ENCODE results near the gene IFT80. TPM values are rescaled to one million over a fixed set of nuclear protein-coding genes. Genes with fewer than 3 reads are reported as not detected.

The IFT80 gene
- total and polyA plus RNA-seq, 9 of the 15 experiments (the other 6 are each of a cell fraction or from before 2014, with no cell fraction given) = 6.7 to 21.1 (median 16.4) TPM

DNA sequence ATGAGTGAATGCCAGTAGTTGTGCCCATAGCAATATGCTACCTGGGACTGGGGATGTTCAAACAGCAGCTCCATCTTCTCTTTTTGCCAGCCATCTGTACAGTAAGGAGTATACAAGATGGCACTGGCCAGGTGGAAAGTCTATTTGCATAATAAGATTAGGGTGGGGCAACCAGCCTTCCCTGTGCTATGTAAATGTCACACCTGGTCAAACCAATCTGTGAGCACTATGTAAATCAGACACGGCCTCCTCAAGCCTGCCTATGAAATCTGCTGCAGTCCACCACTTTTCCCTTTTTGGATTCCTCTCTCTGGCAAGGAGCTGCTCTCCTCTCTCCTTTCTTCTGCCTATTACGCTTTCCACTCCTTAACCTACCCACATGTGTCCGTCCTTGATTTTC is 120.8 kb downstream of the IFT80 start:
- no TSS peak for BruUV-seq (replicated peaks)
- POLR2A ChIA-PET = interaction anchor here (0.5 to 0.6 kb wide), 2 partner anchors 11 to 131 kb away, joined by 3 read pairs; no protein-coding TSS in a partner anchor
- Histone ChIP-seq H3K36me3 (ENCODE audit: control insufficient read depth, insufficient read depth, low read length) (no peaks in the 10 kb centered on the region), H3K9ac (ENCODE audit: insufficient read depth in 1 of 2, low read depth in 2 of 2, low read length in 2 of 2) (no peak overlapping the region), H2AFZ (ENCODE audit: low read depth, low read length) (no peak overlapping the region), H3K27me3 (ENCODE audit: control insufficient read depth in 2 of 2, insufficient read depth in 2 of 2, low read length in 2 of 2) (no peaks in the 10 kb centered on the region), H3K27ac (ENCODE audit: extremely low read depth, low read depth, low read length) (no peak overlapping the region), H3K4me1 (replicated peaks in 1 of 2; ENCODE audit: control insufficient read depth in 2 of 2, insufficient read depth in 2 of 2, low read length in 2 of 2) (no peaks in the 10 kb centered on the region), H3K4me3 (no peak overlapping the region), H3K79me2 (ENCODE audit: control insufficient read depth, insufficient read depth, low read length) (no peaks in the 10 kb centered on the region), H3K4me2 (ENCODE audit: insufficient read depth, low read length) (no peak overlapping the region), H4K20me1 (replicated peaks; ENCODE audit: control insufficient read depth, insufficient read depth, low read length) (no peaks in the 10 kb centered on the region), H3K9me3 (replicated peaks; ENCODE audit: control insufficient read depth, insufficient read depth, low read depth, low read length) (no peaks in the 10 kb centered on the region), H3K9me1 (ENCODE audit: control insufficient read depth, insufficient read depth, low read length) (no peaks in the 10 kb centered on the region)
- CTCF ChIA-PET (ENCODE audit: low intra/inter-chr PET ratio) = no interaction called here
- DNase-seq (ENCODE audit: extremely low read depth in 1 of 4, low spot score in 3 of 4) (peak in 1 of 4 experiments; percentile 23), ATAC-seq (peak; percentile 56), FAIRE-seq (no peak)
- intact Hi-C loops (cut with micrococcal nuclease) = no loop called here
- in situ Hi-C loops (cut with MboI) = no loop called here
- TF ChIP-seq ZNF561 (CRISPR knock-in tag; conservative IDR thresholded peaks at IDR 0.05) = no peak
- no peak for TF ChIP-seq HDAC1 (IDR thresholded peaks at IDR 0.05)
- TF ChIP-seq, protein P1, sequence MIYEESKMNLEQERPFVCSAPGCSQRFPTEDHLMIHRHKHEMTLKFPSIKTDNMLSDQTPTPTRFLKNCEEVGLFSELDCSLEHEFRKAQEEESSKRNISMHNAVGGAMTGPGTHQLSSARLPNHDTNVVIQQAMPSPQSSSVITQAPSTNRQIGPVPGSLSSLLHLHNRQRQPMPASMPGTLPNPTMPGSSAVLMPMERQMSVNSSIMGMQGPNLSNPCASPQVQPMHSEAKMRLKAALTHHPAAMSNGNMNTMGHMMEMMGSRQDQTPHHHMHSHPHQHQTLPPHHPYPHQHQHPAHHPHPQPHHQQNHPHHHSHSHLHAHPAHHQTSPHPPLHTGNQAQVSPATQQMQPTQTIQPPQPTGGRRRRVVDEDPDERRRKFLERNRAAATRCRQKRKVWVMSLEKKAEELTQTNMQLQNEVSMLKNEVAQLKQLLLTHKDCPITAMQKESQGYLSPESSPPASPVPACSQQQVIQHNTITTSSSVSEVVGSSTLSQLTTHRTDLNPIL (CRISPR knock-in tag; IDR thresholded peaks at IDR 0.05) = no peak
- TF ChIP-seq CTBP1 (IDR thresholded peaks at IDR 0.05; ENCODE audit: borderline replicate concordance) = no peak
- no peak for TF ChIP-seq HDAC3 (IDR thresholded peaks at IDR 0.05; ENCODE audit: borderline replicate concordance, partially characterized antibody)
- TF ChIP-seq, protein P2, sequence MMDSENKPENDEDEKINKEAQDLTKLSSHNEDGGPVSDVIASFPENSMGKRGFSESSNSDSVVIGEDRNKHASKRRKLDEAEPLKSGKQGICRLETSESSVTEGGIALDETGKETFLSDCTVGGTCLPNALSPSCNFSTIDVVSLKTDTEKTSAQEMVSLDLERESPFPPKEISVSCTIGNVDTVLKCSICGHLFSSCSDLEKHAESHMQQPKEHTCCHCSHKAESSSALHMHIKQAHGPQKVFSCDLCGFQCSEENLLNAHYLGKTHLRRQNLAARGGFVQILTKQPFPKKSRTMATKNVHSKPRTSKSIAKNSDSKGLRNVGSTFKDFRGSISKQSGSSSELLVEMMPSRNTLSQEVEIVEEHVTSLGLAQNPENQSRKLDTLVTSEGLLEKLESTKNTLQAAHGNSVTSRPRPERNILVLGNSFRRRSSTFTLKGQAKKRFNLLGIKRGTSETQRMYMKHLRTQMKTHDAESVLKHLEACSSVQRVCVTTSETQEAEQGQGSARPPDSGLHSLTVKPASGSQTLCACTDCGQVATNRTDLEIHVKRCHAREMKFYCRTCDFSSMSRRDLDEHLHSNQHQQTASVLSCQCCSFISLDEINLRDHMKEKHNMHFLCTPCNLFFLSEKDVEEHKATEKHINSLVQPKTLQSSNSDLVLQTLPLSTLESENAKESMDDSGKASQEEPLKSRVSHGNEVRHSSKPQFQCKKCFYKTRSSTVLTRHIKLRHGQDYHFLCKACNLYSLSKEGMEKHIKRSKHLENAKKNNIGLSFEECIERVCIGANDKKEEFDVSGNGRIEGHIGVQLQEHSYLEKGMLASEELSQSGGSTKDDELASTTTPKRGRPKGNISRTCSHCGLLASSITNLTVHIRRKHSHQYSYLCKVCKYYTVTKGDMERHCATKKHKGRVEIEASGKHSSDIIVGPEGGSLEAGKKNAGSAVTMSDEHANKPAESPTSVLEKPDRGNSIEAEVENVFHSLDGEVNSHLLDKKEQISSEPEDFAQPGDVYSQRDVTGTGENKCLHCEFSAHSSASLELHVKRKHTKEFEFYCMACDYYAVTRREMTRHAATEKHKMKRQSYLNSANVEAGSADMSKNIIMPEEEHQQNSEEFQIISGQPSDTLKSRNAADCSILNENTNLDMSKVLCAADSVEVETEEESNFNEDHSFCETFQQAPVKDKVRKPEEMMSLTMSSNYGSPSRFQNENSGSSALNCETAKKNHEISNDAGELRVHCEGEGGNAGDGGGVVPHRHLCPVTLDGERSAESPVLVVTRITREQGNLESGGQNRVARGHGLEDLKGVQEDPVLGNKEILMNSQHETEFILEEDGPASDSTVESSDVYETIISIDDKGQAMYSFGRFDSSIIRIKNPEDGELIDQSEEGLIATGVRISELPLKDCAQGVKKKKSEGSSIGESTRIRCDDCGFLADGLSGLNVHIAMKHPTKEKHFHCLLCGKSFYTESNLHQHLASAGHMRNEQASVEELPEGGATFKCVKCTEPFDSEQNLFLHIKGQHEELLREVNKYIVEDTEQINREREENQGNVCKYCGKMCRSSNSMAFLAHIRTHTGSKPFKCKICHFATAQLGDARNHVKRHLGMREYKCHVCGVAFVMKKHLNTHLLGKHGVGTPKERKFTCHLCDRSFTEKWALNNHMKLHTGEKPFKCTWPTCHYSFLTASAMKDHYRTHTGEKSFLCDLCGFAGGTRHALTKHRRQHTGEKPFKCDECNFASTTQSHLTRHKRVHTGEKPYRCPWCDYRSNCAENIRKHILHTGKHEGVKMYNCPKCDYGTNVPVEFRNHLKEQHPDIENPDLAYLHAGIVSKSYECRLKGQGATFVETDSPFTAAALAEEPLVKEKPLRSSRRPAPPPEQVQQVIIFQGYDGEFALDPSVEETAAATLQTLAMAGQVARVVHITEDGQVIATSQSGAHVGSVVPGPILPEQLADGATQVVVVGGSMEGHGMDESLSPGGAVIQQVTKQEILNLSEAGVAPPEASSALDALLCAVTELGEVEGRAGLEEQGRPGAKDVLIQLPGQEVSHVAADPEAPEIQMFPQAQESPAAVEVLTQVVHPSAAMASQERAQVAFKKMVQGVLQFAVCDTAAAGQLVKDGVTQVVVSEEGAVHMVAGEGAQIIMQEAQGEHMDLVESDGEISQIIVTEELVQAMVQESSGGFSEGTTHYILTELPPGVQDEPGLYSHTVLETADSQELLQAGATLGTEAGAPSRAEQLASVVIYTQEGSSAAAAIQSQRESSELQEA (IDR thresholded peaks at IDR 0.05; ENCODE audit: low read depth) = no peak
- 61% methylated on average over 3 of the region's 3 CpGs for WGBS (ENCODE audit: insufficient coverage, low coverage, missing lambda C conversion rate)

Data from K562 (cell line).